C1 segment of cervical spinal cord (tissue), 14 donors: Measurements from ENCODE around the gene ROR1.
"Not testable (repeated sequence)": the region's sequence is repeated elsewhere in the genome, so short reads cannot be mapped to it uniquely, and the experiment has no call there.

Experiments used
- DNase-seq, 14 donors: peaks; one replicate each; lab custom pipeline; 2025; lab: John Stamatoyannopoulos, UW

ROR1 gene

GRCh38 chr1:64209221-64209620 lies 435.4 kb downstream of the ROR1 start:
- no peak for DNase-seq

DNA sequence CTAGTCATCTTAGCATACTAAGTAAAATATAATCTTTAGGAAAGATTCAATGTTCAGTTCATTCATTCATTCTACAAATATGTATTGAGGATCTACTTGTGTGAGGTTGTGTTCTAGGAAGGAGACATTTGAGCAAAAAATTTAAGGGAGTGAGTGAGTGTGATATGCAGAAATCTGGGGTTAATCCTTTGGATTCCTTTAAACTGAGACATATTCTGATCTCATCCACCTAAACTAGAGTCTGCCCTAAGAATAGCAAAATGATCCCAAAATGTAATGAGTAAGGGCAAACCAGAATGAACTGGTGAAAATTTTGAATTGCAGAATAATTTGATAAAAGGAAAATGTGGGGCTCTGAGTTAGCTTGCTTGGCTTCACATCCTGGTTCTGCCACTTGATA lies 438.2 kb downstream of the ROR1 start:
- DNase-seq = no peak

- no peak for DNase-seq
Observed at GRCh38 chr1:64215576-64215975, 441.8 kb downstream of the ROR1 start.

DNA sequence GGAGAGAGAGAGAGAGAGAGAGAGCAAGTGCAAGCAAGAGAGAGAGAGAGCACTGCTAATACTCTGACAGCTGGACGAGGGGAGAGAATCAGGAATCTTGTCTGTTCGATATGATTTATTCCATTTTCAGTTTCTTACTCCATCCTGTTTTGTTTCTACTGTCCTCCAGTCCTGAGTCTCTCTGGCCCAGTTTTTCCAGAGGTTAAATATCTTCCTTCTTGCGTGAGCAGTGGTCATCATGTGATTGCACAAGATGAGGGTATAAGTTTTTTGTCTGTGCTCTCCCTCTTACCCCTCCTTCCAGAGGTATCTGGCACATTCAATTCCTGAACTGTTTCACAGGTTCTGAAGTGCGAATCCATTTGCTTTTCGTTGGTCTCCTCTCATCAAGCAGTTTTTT lies 446.4 kb downstream of the ROR1 start:
- DNase-seq = no peak

DNA sequence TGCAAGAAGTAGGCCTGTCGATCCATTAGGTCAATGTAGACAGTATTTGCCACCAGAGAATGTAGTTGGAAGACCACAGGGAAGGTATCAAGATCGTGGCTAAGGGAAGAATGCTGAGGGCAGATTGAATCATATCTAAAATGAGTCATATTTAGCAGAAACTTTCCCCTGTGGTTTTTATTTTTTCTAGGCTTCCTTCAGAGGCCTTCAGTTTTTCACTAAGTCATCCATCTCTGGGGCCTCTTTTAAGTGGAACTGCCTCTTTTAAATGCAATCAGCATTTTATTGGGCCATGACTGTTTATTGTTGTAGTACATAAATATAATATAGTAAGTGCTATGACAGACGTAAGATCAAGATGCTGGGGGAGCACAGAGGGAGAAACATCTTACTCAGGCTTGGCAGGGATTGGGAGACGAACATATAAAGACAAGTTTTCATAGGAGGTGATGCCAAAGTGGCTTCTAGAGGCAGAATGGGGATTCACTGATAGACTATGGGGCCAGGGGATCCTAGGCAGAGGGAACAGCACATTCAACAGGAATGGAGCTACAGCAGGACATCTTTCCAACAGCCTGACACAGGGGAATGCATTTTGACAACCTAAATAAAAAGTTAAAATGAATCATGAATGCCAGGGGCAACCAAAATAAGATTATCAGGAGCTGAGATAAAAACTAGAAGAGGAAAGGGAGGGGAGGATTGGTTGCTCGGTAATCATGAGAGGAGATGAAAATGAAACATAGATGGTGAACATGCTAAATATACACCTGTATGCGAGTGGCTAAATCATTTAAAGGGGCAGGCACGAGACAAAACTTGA lies 449.7 kb downstream of the ROR1 start:
- no peak for DNase-seq

DNA sequence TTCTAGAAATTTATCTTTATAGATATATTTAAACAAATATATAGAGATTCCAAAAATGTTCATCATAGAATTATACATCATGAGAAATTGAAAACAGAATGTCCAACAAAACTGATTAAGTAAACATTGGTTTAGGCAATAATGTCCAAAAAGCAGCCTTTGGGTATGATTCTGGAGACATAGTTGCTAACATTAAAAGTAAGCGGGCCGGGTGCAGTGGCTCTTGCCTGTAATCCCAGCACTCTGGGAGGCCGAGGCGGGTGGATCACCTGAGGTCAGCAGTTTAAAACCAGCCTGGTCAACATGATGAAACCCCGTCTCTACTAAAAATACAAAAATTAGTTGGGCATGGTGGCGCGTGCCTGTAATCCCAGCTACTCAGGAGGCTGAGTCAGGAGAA lies 450.4 kb downstream of the ROR1 start:
- DNase-seq = not testable (repeated sequence)

- DNase-seq = no peak
Observed at GRCh38 chr1:64228167-64228957, 454.5 kb downstream of the ROR1 start.

- DNase-seq = no peak
Observed at GRCh38 chr1:64229307-64229706, 455.5 kb downstream of the ROR1 start.
